Hair follicle dermal papilla cell (primary cell): ENCODE results near the gene PIR. TPM values are rescaled to one million over a fixed set of nuclear protein-coding genes. Genes with fewer than 3 reads are reported as not detected.

Experiments
- total RNA-seq: library from RNA; depleted of rRNA; stranded (reverse); fragments of >200 nt; gene quantifications from 2 replicates; pipeline ENCODE4 v1.2.3, GENCODE V29; 2012

PIR gene
- 6.5 and 8.4 TPM in 2 replicates for total RNA-seq

GRCh38 chrX:15493118-15493962 lies at the start of gene PIR:
TSS of gene PIR (minus strand) at chrX:15493333. CDS start at chrX:15491257, 2,076 bp downstream.

GRCh38 chrX:15500497-15500966 lies 7.4 kb upstream of the PIR start, which contains the start of gene BMX:
TSS of gene BMX (plus strand) at chrX:15500807. CDS start at chrX:15508354, 7,547 bp downstream.

GRCh38 chrX:15384304-15384703 lies 108.8 kb downstream of the PIR start, which contains the start of gene VEGFD:
TSS of gene VEGFD (minus strand) at chrX:15384413. CDS start at chrX:15383946, 467 bp downstream.

DNA sequence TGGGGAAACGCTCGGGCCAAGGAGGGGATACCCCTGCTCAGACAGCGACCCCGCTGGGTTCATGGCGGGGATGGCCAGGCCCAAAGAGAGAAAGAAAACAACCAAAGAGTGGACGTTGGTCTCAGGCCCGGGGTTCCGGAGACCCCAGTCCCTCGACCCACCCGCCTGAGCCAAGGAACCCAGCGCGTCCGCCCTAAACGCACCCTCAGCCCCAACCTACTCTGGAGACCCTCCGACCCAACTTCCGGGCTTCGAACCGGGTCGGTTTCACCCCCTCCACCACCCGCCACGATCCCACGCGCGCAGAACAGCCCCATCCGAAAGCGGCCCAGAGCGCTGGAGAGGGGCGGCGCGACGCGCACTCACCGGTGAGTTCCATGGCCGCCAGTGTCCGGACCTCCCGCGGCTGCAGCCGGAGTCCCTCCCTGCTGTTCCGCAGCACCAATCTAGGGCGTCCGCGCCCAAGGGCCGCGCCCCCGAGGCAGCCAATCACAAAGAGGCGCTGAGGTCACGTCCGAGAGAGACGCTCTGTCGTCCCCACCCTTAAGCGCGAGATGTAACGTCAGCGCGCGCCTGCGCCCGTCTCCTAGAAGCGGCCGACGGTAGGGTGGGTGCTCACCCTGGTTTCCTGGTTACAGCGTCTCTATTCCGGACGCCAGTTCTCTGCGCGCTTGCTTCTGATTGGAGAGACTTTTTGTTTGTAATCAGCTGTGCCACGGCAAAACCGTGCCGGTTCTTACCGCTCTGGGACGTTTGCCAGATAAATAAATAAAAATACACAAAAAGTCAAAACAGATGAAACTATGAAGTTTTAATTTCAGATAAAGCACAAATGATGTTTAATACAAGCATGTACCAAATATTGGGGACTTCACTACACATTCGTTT lies 157.8 kb downstream of the PIR start, which contains the start of gene PIGA:
Gene PIGA, minus strand, starts transcription at position 389 of the 888 bp plus-strand sequence. CDS start 3,593 bp downstream, outside the sequence.

Other genes with a start within 250 kb of the PIR start
- gene ASB9, start 223.2 kb downstream of the PIR start, total RNA-seq, result 3.0 and 3.2 TPM in 2 replicates
- gene ASB11, start 177.7 kb downstream of the PIR start, total RNA-seq, result not detected in 2 replicates
- 9.4 and 12.2 TPM in 2 replicates for gene PIGA, start 157.8 kb downstream of the PIR start, total RNA-seq
- 0.32 and 0.97 TPM in 2 replicates for gene VEGFD, start 108.9 kb downstream of the PIR start, total RNA-seq
- not detected in 2 replicates for gene BMX, start 7.5 kb upstream of the PIR start, total RNA-seq
- gene ACE2, start 107.6 kb upstream of the PIR start, total RNA-seq, result not detected in 2 replicates
- 0.24 TPM in 1 of 2 replicates, not detected in the other for gene CLTRN, start 171.5 kb upstream of the PIR start, total RNA-seq
- gene CA5B, start 244.9 kb upstream of the PIR start, total RNA-seq, result 36.6 and 47.4 TPM in 2 replicates